Pons (tissue), 1 donor: Measurements from ENCODE around the gene TRAF3IP3.
A peak's percentile ranks its signal among the peaks of the same experiment; 100 is the strongest.

Experiments
- DNase-seq: peaks from one replicate; pipeline ENCODE4 v3.0.0-alpha.2; 2016; ENCODE audit warnings: low spot score

The TRAF3IP3 gene

DNA sequence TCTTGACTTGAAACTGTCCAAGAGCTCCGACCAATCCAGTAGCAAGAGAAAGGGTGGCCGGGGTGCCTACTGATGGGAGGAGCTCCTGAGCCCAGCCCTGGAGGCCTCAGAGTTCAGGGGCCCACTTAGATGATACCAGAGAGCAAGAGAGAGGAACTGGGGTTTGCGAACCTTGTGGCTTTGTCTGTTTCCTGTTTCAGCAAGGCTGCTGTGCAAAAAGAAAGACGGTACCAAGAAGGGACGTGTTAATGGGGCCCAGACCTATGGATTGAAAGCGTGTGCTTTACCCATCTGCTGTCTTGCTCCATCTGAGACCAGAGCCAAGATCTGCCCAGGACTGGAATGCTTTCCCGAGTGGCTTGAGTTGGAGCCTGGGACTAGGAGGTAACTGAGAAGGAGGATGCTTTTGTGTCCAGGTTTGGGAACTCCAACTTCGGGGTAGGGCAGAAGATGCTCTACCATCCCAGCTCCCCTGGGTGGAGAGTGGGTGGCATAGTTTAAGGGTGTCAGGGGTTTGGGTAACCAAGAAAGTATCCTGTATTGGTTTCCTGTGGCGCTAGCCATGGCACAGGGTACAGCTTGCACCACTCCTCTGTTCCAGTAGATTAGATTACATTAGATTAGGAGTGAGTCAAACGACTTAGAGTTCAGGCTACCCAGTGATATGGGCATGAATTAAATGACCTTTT lies at the start of gene TRAF3IP3:
TRAF3IP3 (plus strand) TSS at position 128 of the 689 bp plus-strand sequence. CDS start 3,987 bp downstream, outside the sequence.
- DNase-seq = peak; percentile 76

GRCh38 chr1:209706622-209707021 lies 49.2 kb upstream of the TRAF3IP3 start:
- DNase-seq = no peak

DNA sequence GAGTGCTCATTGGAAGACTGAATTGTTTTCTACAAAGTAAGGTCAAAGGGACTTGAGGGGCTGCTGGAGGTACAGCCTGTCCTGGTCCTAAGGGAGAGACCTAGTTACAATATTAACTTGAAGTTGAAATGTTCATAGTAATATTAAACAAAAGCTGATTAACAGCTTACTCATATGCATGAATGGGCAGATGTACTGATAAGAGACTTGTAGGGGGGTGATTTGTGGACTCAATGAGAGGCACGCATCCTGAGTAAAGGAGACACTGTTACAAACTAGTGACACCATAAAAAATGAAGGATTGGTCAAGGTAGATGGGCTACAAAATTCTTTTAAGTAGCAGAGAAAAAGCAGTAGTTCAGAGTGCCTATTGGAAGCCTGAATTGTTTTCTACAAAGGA lies 48.5 kb upstream of the TRAF3IP3 start:
- no peak for DNase-seq

GRCh38 chr1:209708297-209708696 lies 47.6 kb upstream of the TRAF3IP3 start:
- DNase-seq = peak; percentile 83

GRCh38 chr1:209710093-209710492 lies 45.8 kb upstream of the TRAF3IP3 start:
- no peak for DNase-seq

GRCh38 chr1:209710847-209711246 lies 45.0 kb upstream of the TRAF3IP3 start:
- DNase-seq = no peak

- peak; percentile 93 for DNase-seq
Observed at GRCh38 chr1:209714338-209714737, 41.5 kb upstream of the TRAF3IP3 start.

DNA sequence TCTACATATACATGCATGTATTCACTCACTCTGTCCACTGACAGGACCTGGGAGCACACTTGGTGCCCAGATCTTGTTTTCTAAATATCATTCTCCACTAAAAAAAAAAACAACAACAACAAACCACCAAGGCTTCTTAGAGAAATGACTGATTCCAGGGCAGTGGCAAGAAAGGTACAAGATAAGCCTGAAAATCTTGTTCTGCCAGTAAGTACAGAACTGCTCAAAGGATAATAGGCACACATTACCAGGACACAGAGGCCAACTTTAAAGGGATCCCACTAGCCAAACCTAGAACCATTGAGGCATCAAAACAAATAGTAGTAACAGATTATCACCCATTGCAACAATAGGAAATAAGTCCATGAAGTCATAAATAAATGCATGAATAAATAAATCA lies 40.5 kb upstream of the TRAF3IP3 start:
- DNase-seq = no peak

- no peak for DNase-seq
Observed at GRCh38 chr1:209717818-209718217, 38.0 kb upstream of the TRAF3IP3 start.

DNA sequence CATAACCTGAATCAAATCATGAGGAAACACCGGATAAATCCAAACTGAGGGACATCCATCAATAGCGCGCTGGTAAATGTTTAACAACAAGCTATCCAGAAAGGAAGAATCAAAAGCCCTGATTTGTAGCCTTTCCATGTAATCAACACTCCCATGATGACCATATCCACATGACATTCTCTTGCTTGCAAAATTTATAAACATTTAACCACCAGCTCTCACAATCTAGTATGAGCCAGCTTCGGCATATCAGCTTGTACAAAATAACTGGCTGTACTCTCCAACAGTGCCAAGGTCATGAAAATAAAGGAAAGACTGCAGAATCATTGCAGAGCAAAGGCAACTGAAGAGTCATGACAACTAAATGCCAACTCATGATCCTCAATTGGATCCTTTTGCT lies 35.5 kb upstream of the TRAF3IP3 start:
- no peak for DNase-seq

GRCh38 chr1:209720826-209721225 lies 35.0 kb upstream of the TRAF3IP3 start:
- no peak for DNase-seq

DNA sequence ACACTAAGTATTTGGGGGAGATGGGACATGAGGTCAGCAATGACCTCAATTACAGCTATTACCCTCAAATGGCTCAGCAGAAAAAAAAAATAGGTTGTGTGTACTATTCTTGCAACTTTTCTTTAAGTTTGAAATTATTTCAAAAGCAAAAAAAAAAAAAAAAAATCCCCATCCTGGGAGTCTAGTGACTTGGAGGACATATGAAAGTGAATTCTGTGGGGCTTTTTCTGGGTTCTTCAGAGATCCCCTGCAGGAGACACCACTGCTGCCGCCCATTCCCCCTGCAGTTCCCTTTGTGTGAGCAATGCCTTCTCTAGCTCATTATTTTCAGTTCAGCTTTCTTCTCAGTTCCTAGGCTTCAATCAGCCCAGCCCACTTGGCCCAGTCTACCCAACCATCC lies 34.5 kb upstream of the TRAF3IP3 start:
- DNase-seq = no peak

DNA sequence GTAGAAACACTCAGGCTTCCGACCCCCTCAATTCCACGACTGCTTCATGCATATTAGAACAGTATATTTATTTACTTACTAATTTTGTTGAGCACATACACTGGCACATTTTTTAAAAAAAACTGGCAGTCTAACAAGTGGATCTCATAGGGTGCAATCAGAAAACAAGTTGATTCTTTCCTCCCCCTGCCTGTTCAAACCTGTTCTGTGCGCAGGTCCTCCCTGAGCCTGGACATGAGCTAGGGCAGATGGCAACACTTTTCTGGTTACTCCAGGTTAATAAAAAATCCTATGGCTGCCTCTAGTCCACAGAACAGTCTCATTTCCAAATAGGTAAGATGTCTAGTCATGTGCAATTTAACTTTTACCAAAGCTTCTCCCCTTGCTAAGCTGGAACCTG lies 32.6 kb upstream of the TRAF3IP3 start:
- no peak for DNase-seq

- DNase-seq = no peak
Observed at GRCh38 chr1:209723756-209724693, 31.8 kb upstream of the TRAF3IP3 start.

DNA sequence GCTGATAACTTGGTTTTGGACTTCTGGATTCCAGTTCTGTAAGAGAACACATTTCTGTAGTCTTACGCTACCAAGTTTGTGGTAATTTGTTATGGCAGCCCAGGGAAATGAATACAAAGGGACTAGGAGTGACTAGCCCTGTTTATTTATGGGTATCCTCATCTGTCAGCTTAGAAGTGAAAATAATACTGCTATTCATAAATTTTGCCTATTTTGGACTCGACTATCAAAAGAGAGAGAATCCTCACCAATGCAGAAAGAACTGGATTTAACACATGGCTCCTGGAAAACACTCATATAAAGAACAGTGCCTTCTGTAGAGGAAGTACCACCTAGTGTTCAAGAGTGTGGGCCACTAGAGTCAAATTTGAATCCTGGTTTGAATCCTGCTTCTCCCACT lies 28.6 kb upstream of the TRAF3IP3 start:
- no peak for DNase-seq

GRCh38 chr1:209727785-209728184 lies 28.1 kb upstream of the TRAF3IP3 start:
- no peak for DNase-seq

DNA sequence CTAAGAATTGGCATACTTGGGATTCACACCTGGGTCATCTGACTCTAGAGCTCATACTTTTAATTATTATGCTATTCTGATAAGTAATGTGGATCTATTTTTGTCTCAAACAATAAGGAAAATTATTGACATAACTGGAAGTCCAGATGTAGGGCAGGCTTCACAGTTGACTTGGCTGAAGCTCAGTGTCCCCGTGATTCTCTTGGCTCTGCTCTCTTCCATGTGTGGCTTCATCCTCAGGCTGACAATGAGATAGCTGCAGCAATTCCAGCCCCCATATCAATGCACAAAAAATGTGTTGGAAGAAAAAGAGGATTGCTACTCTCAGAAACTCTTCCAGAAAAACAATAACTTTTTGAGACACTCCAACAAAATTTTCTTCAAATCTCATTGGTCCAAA lies 27.4 kb upstream of the TRAF3IP3 start:
- peak; percentile 80 for DNase-seq

GRCh38 chr1:209729436-209729835 lies 26.4 kb upstream of the TRAF3IP3 start:
- no peak for DNase-seq

GRCh38 chr1:209732725-209733124 lies 23.1 kb upstream of the TRAF3IP3 start:
- no peak for DNase-seq

DNA sequence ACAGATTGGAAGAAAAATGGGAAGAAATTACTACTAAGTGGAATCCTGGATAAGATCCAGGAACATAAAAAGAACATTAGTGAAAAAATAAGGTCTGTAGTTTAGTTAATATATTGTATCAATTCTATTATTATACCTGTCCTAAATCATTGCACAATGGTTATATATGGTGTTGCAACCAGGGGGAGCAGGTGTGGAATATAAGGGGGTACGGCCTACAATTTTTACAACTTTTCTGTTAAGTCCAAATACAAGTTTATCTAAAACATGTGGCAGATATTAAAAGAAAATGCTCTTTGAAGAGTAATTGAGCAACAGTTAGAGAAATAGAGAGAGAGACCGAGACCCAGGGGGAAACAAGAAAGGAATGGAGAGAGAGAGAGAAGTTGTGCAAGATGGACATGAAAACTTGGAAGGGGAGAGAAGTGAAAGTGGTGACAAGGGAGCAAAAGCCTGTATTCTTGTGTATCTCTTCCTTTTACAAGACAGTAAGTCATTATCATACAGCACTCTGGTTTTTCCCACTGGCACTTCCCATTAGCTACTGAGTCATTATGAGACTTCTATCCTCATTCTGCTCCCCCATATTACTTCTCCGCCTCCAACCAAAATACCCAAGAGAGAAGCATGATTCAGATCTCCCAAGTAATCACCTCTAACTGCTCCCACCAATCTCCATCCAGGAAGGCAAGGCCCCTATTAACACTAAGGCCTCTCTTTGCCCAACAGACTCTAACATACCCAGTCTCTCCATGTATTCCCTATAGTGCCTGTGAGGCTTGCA lies 22.3 kb upstream of the TRAF3IP3 start:
- peak; percentile 47 for DNase-seq

DNA sequence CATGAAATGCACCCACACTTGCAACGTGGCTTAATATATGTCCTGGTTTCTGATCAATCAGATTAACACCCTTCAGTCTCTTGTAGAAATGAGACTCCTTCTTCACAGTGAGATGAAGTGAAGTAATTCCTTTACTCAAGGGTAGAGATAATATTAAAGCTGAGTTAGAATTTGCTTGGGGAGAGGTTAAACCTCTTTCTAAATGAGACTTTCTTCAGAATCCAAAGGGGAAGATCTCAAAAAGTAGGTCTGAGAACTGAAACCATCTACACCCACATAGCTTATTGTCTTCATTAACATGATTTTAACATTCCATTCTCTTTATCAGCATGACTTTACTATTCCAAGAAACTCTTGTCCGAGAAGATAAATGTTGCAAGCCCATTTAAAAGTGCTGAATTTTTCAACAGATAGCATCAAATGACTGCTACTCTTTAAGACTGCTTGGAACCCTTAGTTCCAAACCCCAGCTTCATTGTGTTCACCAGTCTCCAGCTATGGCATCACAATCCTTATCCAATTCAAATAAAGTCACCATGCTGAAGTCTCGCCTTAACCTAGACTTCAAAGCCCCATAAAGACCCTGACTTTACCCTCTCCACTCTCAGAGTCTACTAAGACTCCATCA lies 19.2 kb upstream of the TRAF3IP3 start:
- no peak for DNase-seq

- no peak for DNase-seq
Observed at GRCh38 chr1:209737118-209737505, 18.7 kb upstream of the TRAF3IP3 start.
